HTERT RPE-1 (cell line): ENCODE results near the gene SPPL2B.
"Not testable (repeated sequence)": the region's sequence is repeated elsewhere in the genome, so short reads cannot be mapped to it uniquely, and the experiment has no call there.

Experiments used
- in situ Hi-C: fragments of 300-500 bp; cut with MboI; formaldehyde crosslinking; loops from 4 replicates; pipeline ENCODE4 v1.14.3; 2020; ENCODE audit warnings: low sequenced_read_pairs

The SPPL2B gene

GRCh38 chr19:2374808-2375207 is 46.3 kb downstream of the SPPL2B start:
- in situ Hi-C loops, result no loop called here

GRCh38 chr19:2375353-2376121 is 47.1 kb downstream of the SPPL2B start:
- in situ Hi-C loops, result no loop called here

GRCh38 chr19:2376784-2377519 is 48.5 kb downstream of the SPPL2B start:
- in situ Hi-C loops, result no loop called here

- in situ Hi-C loops, result no loop called here
These were observed 52.1 kb downstream of the SPPL2B start for GRCh38 chr19:2380567-2380966.

- in situ Hi-C loops, result no loop called here
These were observed 52.8 kb downstream of the SPPL2B start for GRCh38 chr19:2381148-2381820.

GRCh38 chr19:2382530-2383222 is 54.2 kb downstream of the SPPL2B start:
- in situ Hi-C loops, result no loop called here

- in situ Hi-C loops, result no loop called here
These were observed 56.7 kb downstream of the SPPL2B start for GRCh38 chr19:2385053-2385721.

- in situ Hi-C loops, result no loop called here
These were observed 59.1 kb downstream of the SPPL2B start for GRCh38 chr19:2387367-2388288.

- in situ Hi-C loops, result no loop called here
These were observed 61.1 kb downstream of the SPPL2B start for GRCh38 chr19:2389594-2389993.

GRCh38 chr19:2391118-2391725 is 62.7 kb downstream of the SPPL2B start:
- in situ Hi-C loops, result no loop called here

GRCh38 chr19:2392366-2392765 is 63.9 kb downstream of the SPPL2B start:
- in situ Hi-C loops, result no loop called here

- in situ Hi-C loops, result not testable (repeated sequence)
These were observed 64.4 kb downstream of the SPPL2B start for GRCh38 chr19:2392899-2393298.

GRCh38 chr19:2394054-2394441 is 65.6 kb downstream of the SPPL2B start:
- in situ Hi-C loops, result no loop called here

- in situ Hi-C loops, result no loop called here
These were observed 66.2 kb downstream of the SPPL2B start for GRCh38 chr19:2394442-2395292.

- in situ Hi-C loops, result not testable (repeated sequence)
These were observed 66.9 kb downstream of the SPPL2B start for GRCh38 chr19:2395293-2395829.

GRCh38 chr19:2397173-2397572 is 68.7 kb downstream of the SPPL2B start:
- in situ Hi-C loops, result not testable (repeated sequence)

GRCh38 chr19:2398735-2399305 is 70.3 kb downstream of the SPPL2B start:
- in situ Hi-C loops, result no loop called here

- in situ Hi-C loops, result no loop called here
These were observed 71.1 kb downstream of the SPPL2B start for GRCh38 chr19:2399582-2399981.
